Right renal cortex interstitium (tissue), 3 donors: Measurements from ENCODE around the gene MBNL1. TPM values are rescaled to one million over a fixed set of nuclear protein-coding genes. Genes with fewer than 3 reads are reported as not detected.
A peak's percentile ranks its signal among the peaks of the same experiment; 100 is the strongest.

Experiments
- DNase-seq, 3 donors: peaks; one replicate each; pipeline ENCODE4 v3.0.0-alpha.2; 2013; ENCODE audit warnings: low read depth in 3 of 3, low spot score in 2 of 3
- polyA plus RNA-seq, 3 donors: library from polyadenylated mRNA; unstranded; fragments of 120-200 nt; gene quantifications; one replicate each; pipeline ENCODE4 v1.2.1, GENCODE V29; 2013; ENCODE audit not compliant: insufficient read length in 3 of 3

Gene MBNL1
- polyA plus RNA-seq, 3 donors: 50.4 to 54.4 (median 50.8) TPM

DNA sequence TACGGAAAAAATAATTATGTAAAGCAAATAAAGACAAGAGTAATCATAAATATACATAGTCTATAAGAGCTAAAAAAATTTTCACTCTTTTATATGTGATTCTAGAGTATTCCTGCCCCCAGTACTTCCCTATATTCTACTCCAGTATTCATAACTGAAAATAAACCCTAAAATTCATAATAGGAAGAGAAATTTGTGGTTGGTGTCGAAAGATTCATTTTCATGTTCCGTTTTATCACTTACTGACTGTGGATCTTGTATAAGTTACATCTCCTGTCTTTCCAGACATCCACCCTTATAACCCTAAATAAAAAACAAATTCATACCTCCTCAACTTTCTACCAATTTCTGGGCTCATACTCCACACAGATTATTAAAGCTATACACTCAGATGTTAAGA is 16.0 kb upstream of the MBNL1 start:
- DNase-seq: no peak

DNA sequence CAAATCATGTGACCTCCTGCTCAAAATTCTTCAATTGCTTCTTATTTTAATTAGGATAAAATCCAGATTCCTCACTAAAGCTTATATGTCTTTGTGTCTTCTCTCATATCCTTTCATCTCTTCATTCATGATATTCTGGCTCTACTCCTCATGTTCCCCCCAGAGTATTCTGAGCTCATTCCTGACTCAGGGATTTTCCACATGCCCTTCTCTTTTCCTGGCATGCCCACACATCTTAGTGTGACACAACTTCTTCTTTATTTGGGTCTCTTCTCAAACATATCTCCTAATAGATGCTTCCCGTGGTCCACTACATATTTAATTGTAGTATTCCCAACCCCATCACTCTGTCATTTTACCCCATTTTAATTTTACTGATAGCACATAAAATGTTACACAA is 15.2 kb upstream of the MBNL1 start:
- no peak for DNase-seq

DNA sequence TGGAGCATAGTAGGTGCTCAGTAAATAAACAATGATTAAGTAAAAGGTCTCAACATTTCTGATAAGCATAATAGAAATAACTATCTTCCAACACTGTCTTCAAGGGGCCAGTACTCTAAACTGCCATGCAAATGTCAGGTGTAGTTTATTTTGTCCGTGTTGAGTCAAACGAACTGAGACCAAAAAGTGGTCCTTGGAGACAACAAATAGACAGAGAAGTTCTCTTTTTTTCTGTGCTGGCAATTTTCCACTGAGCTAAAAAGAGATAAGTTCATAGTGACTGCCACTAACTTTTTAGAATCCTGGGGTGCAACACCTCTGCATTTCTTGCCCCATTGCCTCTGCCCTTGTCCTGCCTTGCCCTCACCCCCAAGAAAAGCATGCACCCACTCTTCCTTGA is 14.7 kb upstream of the MBNL1 start:
- DNase-seq: no peak

DNA sequence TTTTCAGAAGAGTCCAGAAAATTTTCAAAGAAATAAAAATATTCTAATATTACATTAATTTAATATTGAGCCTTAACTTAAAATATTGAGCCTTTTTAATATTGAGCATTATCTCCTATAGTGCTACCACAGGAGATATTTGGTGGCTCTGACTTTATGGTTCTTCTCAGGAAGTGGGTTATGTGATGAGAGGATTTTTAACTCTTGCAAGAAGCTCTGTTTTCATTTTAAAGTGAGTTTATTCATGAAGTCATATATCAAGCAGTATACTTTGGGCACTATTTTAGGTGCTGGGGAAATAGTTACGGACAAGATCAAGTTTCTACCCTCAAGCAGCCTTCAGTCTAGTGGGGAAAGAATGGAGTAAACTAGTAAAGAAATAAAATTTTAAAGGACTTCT is 13.4 kb upstream of the MBNL1 start:
- DNase-seq: no peak

DNA sequence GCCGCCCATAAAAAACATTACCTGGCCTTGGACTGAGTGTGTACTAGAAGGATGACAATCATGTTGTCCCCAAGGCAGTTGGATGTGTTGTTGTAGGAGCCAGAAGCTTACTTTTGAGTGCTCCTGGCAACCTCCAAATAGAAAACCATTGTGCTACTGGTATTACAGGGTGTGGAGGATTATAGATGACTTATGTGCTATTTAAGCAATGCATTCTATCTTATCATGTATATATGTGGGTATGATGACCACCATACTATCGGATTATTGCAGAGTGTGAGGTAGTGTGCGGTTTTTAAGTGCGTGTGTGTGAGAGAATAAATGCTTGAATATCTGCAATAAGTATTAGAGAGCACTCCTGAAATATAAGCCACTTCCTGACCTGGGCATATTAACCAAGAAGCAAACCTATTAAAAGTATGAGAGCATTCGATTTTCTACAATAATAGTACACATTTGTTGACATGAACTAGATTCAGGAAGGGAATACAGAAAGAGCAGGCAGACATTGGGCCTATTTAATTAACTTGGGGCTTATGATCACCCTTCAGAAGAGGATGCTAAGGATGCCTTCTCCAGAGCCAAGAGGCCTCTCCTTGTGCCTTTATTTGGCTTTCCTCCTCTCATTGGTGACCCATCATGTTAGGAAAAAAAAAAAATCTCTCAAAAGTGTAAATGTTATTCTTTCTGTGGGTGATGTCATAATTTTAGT is 11.7 kb upstream of the MBNL1 start:
- DNase-seq: no peak

DNA sequence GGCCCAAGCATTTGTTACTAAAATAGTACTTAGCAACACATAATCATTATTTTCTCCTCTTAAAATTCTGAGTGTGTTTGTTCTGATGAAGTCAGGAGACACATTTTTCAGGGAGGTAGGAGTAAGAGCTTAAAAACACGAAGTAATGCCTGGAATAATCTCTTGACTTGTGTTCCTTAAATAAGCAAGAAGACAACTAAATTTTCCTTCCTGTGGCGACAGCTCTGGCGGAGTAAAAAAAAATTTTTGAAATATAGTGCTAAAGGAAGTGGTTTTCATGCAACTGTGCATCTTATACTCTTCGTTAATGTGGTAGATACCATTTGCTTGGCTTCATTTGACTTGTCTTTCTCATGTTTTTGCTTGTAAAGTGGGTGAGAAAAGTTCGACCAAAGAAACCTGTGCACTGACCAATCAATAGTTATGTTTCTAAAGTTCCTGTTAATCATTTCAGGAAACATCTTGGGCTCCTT is 11.1 kb upstream of the MBNL1 start:
- DNase-seq: no peak

DNA sequence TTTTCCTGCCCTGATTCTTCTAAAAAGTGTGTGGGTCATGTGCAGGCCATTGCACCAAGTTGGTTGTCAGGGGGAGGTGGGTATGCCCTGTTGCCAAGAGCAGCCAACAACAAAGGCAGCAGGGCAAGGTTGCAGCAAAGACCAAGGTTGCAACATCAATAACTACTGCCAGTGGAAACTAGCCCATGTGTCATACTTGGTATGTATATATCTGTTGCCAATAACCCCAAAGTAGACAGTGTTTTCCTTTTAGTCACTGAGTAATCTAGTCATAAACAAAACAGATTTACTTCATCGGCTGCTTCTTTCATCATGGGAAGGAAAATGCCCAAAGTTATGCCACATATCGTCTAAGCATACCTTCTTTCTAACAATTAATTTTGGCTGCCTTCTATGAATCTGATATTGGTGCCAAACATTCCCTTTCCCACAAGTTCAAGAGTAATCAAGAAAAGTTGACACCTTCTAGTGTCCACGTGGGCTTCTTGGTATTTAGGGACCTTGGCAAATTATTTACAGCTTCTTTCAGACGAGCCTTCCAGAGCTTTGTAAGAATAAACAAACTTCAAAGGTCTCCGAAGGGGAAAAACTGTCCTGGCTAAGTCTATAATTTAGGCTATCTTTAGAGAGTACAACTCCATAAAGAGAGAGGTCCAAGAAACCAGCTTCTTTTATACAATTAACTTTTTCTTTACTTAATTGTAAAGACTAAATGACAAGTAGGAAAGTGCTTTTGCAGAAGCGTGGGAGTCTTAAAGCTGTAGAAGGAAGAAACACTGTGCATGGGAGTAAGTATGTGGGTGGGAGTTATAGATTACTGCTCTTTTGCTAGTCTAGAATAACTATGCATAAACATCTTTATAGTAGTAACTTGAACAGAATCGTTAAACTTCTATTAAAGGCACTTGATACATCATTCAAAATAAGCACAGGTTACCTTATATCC is 10.0 kb upstream of the MBNL1 start:
- DNase-seq: no peak

DNA sequence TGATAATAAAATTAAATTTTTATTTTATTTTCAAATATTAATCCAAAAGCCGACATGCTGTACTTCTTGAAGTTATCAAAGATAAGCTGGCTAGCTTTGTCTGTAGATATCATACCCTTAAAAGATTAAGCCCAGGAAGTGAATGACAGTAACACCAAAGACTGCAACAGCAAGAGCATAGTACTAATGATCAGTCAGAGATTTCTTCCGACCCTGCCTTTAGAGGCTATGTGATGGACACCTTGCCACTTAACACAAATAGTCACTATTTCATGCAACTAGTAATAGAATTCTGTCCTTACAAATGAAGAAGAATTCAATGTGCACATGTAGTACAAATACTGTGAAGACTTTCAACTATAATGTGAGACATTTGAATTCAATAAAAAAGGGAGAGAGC is 9.3 kb upstream of the MBNL1 start:
- DNase-seq: no peak

DNA sequence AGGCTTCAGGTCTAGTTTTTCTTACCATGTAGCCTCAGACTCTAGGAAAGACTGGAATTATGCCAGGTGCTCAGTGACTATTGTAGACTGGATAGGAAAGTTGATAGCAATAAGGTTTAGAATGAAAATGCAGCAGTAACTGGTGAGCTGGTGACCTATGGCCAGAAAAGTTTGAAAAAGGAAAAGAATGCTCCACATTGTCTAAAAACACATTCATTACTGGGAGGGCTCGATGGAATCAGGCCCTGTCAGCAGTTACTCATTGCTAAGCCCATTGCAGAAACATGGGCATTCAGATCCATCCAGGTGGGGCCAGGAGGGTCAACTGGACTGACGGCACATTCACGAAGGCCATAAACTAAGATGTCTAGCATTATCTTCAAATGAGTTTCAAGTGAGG is 8.7 kb upstream of the MBNL1 start:
- no peak for DNase-seq

DNA sequence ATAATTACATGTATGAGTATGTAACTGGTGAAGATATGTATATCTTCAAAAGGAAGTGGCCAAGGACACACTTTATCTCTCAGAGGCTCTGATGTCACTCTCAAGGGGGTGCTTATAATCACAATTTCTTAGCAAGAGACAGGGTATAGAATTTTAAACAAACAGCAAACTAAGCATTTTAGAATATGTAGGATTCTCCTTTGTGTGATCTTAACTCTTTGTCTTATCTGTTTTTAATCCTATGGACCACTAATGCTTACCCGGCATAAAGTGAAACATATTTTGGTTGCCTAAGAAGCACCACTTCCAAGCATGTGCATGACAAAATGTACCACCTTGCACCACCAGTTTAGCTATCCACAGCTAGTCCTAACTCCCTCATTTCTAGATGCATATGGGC is 8.2 kb upstream of the MBNL1 start:
- no peak for DNase-seq

DNA sequence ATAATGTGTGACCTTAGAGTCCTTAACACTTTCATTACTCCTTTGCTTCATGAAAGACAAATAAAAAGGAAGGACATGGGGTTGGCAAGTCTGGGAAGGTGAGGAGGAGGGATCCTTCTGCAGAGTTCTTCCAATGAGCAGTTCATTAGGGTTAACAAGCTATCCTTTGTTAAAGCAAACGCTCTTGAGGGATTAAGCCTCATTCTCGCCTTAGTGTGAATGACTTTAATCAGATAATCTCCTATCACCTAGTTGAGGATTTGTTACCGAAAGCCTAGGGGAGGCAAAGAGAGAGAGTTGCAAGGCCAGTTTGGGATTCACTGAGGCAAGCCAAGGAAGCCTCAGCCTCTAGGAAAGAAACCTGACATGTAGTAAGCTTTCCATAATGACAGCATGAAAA is 7.4 kb upstream of the MBNL1 start:
- no peak for DNase-seq

DNA sequence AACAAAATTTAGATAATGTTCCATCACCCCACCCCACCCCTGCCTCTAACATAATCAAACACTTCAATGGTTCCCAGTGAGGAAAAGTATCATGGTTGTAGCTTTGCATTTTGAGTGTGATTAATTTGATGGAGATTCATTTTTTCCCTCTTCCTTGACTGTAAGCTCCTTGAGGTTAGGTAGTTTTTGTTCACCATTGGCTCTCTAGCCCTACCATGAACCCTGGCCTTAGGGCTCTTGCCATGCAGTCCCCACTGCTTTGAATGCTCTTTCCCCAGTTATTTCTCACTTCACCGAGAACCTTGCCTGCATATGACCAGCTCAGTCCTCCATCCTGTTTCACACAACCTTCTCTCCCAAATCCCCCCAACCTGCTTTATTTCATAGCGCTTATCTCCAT is 5.0 kb upstream of the MBNL1 start:
- no peak for DNase-seq

DNA sequence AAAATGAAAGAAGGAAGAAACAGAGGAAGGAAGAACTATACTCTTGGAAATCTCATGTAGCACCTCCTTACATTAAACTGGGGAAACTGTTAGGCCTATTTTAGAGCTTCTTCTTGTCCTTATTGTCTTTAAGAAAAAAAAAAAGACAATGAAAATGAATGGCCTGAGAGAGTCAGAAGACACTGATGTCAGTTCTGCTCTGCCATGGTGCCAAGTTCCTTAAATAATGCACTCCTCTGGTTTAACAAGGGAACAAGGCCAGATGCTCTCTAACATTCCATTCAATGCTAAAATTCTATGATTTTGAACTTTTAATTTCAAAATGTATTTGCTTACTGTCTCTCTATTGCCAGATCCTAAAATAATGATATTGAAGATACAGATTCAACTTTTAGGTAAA is 4.4 kb upstream of the MBNL1 start:
- DNase-seq: no peak

DNA sequence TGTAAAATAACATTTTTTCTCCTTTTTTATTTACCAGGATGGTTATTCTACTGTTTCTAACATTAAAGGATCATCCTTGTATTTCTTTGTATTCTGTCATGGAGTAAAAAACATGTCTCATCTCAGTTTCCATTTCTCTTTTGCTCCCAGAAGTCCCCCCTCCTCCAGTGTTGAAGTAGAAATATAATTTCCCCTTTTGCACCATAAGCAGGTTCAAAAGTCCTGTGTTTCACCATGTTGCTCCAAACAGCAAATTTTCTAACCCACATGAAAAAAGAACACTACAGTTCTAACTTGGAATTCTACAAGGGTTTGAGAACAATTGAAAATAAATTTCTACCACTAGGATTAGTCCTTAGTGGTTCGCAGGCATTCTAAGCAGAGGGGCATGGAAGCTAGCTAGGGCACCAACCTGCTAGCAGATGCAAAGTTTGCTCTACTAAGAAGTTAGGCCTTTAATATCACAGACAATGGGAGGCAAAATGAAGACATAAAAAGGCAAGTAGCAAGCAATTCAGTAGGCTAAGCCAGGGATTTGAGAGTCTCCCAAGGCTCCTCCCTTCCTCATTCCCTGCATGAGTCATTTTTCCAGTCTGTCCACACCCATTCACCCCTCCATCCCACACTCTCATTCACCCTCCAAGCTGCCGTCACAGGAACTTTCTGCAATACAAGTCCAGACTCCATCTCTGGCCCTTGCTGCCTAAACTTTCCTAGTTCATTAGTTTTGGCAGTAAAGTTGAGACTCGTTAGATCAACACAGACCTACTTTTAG is 2.3 kb upstream of the MBNL1 start:
- no peak for DNase-seq

DNA sequence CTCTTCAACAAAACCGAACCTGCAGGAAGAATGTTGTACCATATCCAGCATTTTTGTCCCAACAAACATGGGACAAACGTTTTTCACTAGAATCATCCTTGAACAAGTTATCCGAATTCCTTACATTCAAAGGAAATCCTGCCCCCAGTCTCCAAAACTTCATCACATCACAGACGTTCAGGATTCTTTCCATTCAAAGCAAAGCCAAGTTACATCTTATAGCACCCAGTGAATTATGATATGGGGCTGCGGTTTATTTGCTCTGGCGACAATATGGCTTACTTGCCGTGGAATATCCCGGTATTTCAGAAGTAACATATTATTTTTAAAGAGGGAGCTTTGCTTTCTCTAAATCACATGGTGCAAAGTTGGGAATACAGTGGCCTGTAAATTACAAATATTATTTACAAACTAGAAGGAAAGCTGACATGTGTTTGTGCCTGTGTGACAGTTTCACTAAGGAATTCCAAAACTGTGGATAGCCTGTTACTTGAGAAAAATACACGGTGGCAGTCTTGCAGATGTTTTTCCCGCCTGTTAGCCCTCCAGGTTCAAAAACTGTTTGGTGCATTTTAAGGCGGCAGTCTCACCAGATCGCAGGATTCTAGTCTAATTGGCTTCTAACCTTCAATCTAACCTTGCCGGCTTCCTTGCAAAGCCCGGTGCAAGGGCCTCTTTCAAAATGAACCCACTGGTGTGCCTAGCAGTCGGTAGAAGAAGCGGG is 736 bp upstream of the MBNL1 start:
- DNase-seq: no peak

DNA sequence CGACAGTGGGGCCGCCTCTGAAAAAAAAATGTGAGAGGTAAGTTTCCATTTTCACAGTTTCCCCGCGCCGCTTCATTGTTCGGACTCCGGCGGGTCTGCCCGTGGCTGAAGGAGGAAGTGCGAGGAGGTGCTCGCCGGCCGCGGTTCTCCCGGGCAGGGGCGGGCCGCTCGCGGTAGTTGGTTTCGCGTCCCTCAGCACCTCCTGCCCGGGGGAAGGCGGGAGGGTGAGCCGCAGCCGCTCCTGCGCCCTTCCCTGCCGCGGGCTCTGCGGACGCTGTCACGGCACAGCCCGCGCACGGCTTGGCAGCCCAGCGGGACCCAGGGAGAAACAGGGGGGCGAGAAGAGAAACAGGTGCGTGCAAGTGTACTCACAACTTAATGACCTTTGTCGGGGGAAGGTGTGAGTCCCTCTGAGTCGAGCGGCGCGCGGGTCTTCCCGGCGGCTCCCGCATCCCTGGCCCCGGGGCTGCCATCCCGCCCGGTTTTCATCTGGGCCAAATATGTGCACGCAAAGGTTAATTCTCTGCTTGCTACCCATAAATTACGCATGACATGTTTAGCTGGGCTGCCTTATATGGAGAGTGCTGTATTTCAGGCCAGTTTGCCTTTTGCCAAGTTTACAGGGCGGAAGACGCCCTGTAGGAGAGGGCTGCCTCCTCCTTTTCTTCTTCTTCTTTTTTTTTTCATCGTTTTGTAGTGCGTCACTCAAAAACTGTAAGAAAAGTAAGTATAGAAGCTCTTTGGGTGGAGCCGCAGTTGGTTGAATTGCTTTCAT is 514 bp downstream of the MBNL1 start:
- DNase-seq: peak; percentile 61 to 76 (median 70)

DNA sequence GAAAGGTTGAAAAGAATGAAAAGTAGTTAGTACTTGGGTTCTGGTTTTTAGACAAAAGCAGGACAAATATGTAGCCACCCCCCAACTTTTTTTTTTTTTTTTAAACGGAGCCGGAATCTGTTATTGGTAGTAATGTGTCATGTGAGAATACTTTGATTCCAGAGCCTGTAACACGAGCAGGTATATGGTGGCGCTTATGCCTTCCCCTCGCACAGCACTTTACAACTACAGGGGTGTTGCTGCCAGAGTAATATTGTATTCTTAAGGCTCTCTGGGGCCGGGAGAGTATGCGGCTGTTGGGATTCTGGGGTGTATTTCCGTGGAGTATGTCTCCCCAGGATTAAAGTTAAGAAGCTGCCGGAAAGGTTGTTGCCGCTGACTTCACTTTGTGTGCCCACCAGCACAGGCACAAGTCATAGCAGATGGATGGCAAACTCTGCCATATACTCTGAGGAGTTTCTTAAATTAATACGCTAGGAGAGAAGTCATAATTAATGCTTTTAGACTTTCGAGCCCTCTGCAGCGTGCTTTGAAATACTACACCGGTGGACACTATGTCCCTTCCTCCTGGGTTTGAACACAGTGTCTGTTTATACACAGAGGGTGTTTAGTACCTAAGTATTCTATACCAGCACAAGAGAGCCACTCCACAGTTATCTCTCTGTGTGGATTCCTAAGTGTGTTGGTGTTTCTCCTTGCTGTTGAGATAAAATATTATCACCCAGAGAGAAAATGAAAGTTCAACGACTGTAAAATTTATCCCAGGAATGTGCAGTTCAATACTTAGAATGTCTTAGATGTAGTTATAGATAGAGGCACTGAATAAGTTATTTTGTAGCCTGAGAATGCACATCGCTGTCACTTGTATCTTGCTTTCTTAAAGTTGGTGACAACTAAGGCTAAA is 1.4 kb downstream of the MBNL1 start:
- peak in 2 of 3 donors; percentile 36 to 58 for DNase-seq

DNA sequence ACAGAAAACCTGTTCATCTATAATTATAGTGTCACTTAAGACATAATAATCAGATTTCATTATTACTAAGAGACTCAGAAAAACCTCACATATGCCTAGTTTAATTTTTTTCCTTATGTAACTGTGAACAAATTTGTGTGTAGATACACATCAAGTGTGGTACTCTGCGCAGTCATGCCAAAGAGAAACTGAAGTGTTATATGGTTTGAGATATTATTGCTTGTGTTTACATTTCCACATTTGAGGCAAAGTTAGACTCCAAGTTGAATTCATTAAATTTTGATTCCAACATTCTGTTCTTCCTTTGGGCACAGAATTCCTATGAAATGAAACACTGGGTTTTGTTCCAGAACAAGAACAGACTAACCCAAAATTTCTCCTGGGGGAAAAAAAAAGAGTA is 2.2 kb downstream of the MBNL1 start:
- no peak for DNase-seq
